GM15510 (cell line): Measurements from ENCODE around the gene IQUB.

Experiments
- POLR2A ChIP-seq: IDR thresholded peaks from 3 replicates; pipeline ENCODE4 v1.6.1; 2011; ENCODE audit warnings: borderline replicate concordance; ENCODE audit not compliant: insufficient read length; ENCODE audit errors: extremely low read depth

Gene IQUB

DNA sequence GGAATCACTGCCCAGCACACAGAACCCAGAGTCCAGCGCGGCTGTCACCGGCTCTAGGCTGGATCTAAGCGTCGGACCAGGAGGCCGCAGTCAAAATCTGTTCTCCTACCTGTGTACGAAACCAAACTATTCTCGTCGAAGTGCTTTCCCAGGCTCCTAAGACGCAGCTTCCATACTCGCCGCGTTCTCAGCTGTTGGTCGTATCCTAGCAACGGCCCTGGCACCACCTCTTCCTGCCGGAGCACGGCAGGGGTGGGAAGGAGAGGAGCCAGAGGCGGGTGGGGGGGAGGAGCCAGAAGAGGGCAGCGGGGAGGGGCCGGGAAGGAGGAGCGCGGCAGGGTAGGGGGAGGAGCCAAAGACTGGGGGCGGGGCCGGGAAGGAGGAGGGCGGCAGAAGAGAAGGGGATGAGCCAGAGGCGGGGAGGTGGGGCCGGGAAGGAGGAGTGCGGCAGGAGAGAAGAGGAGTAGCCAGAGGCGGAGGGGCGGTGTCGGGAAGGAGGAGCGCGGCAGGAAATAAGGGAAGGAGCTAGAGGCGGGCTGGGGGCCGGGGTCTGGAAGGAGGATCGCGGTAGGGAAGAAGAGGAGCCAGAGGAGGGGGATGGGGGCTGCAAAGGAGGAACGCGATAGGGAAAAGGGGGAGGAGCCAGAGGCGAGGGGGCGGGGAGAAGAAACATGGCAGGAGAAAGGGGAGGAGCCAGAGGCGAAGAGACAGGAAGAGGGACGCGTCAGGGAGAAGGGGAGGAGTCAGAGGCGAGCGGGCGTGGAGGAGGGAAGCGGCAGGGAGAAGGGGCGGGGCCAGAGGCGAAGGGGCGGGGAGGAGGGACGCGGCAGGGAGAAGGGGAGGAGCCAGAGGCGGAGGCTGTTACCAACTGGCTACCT lies at the start of gene IQUB:
IQUB (minus strand) TSS at position 213 of the 878 bp plus-strand sequence. CDS start 22,255 bp downstream, outside the sequence.
- peak; percentile 27 for TF ChIP-seq POLR2A

DNA sequence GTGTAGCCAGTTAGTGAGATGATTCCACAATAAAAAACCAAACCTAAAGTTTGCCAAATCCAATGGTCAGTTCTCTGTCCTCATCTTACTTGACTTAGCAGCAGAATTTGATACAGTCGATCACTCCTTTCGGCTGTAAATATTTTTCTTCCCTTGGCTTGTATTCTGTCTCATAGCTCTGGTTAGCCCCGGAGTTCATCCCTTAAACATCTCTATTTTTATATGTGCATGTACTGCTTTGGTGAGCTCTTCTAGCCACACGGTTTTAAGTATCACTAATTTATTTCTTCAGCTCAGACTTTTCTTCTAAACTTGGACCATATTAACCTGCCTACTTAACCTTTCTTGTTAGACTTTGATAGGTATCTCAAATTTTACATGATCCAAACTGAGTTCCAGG lies 49.4 kb upstream of the IQUB start:
- TF ChIP-seq POLR2A = no peak

DNA sequence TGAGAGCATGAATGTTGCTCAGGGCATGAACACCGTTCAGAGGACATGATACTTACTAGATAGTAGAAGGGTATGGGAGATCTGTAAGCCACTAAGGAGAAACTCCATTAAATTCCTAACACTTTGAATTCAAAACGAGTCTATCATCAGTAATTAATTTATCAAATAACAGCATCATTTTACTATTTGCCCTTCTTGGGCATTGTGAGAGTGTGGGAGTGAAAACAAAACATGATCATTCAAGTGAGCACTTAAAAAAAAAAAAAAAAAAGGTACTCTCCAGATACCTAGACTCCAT lies 46.7 kb upstream of the IQUB start:
- no peak for TF ChIP-seq POLR2A

DNA sequence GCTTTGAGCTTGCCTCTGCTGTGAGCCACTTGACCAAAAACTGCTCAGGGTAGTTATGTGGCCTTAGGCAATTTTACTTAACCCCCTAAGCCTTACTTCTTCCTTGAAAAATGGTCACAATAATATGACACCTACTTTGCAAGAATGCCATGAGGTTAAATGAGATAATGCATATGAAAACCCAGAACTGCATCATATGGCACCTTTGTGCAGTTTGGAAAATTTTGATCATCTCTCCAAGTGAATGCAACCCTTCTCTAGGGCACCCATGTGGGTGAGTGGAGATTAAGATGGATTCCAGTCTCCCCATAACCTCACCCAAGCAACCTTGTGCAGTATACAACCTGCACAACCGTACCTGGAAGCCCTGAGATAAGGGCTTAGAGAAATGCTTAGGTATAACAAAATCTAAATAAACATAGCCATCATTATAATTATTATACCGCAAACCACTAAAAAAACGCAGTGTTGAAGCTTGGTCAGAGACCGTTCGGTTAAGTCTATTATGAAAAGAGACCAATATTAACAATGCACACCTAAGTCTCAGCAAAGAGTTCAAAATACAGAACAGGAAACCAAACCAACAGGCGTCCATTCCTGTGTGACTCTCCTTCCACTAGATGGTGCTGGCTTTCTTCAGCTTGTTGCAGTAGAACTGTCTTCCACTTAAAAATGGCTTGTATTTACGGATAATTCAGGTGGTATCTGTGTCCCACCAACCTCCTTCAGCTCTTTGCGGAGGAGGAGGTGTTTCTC lies 46.2 kb upstream of the IQUB start:
- no peak for TF ChIP-seq POLR2A

DNA sequence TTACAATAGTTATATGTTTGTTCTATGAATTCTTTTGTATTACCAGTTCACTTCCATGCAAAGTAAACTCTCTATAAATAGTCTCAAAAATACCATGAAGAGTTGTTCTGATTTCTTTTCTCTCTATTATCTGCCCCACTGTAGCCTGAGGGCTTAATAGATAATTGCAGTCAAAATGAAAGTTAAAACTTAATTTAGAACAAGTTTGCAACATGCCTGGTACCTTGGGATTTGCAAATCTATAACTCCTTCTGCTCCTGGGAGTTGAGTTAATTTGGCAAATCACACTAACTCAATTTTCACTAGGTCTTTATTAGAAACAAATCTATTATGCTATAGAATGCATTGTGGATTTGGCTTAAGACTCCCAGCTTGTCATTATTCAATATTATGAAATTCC lies 45.0 kb upstream of the IQUB start:
- TF ChIP-seq POLR2A = no peak

DNA sequence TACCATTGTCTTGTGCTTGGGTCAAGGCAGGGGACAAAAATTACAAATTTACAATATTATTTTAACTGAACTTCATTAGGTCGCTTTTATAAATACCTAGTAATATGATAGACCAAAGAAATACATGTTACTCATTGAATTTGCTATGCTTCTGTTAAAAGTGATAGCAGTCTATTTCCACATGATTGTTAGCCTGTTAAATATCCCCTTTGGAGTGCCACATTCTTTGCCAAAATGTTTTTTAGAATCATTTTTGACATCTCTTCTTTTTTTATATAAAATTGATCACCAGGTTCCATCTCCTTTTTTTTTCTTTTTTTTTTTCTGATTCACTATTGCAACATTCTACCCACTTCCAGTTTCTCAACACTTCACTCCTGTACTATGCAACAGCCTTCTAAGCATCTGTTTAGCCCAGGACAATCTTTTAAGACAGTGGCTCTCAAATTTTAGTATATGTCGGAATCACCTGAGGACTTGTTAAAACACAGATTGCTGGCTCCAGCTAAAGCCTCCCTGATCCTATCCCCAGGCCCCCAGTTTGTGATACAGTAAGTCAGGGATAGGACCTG lies 39.6 kb upstream of the IQUB start:
- TF ChIP-seq POLR2A = no peak

DNA sequence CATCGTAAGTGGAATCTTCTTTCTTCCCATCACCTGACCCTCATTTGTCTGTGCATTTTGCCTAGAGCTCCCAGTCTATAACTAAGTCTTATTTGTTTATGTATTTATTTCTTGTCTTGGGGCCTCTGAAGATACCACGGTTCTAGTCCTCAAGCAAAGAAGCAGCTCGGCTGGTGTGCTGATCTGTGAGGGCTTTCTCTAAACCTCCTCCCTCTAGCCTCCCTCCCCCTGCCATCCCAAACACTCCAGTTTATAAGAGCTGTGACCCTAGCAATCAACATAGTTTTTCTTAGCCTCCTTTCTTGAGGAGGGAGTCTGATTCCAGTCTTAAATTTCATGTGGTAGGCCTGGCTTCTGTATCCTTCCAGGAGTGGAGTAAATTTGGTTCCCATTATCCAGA lies 38.9 kb upstream of the IQUB start:
- no peak for TF ChIP-seq POLR2A

DNA sequence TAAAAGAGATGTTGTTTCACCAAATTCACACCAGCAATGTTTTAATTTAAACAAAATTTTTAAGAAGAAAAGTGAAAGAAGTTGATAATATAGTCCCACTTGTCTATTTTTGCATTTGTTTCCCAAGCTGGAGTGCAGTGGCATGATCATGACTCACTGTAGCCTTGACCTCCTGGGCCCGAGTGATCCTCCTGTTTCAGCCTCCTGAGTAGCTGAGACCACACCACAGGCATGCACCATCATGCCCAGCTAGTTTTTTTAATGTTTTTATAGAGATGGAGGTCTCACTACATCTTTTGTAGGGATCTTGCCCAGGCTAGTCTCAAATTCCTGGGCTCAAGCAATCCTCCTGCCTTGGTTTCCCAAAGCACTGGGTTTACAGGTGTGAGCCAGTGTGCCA lies 37.3 kb upstream of the IQUB start:
- no peak for TF ChIP-seq POLR2A

DNA sequence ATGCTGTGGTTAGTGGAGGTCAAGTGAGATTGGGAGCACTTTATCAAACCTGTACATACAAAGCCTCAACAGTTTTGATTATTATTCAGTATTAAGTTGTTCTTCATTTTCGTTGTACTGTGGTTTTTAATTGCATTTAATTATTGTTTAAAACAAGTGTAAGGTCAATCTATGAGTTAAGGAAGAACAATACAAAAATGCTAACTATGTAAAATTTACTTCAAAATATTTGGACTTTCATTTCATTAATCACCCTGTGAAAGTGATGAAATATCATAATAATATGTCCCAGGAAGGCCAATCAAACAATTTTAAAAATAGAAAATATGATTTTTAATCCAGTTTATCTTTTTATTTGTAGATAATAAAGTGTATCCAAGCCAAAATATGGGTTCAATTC lies 36.8 kb upstream of the IQUB start:
- no peak for TF ChIP-seq POLR2A

DNA sequence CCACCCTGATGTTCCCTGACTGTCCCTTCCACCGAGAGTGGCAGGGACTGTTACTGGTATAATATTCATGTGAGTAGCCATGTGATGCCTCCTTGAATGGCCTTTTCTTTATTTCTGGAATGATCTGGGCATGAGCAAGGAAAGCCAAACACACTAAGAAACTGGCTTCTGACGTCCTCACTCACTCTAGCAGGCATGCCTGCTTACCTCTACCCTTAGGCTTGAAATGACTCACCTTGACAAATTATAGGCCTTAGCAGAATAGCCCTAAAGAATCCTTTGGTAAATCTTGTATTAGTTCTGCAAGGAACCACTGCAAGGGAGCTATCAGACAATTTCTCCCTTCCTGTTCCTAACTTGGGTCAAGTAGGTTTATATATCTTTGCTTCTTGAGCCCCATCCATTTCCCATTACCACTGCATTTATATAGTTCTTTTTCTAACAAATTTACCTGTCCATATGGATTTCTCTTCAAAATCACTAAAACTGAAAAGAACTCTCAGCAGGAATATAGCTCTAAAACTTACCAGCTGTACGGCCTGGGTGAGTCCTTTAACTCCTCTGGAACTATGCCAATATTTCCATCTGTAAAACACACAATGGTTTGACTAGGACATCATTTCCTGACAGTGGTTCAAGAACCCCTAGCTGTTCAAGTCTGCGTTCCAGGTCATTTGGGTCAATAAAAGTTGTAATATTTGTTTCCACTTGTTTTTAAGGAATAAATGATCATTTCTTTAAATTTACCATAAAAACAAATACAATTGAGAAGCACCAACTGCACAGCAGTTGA lies 36.2 kb upstream of the IQUB start:
- TF ChIP-seq POLR2A = no peak

DNA sequence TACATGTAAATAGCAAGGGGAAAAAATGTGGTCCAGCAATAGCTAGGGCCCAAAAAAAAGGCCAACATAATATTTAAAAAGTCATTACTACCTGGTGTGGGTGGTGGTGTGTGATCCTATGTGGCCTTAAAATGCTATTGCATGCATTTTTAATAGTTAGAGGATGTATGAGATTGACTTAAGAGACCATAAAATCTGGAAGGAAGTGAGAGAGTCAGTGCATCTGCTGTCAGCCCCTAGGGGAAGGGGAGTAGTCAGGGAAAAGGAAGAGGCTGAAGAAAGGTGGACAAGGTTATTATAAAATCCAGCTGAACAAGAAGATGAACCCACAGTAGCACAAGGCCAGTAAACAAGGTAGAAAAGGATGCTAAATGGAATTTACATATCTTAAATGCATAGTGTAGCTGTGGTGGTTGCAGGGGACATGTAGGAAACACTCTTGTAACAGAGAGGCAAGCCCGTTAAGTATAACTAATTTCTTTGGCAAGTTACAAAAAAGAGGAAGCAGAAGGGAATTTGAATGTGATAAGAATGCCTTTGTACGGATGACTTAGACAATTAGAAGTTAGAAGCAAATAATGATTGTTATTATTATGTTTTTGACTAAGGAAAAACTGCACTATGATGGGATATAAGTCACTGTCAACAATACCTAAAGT lies 35.1 kb upstream of the IQUB start:
- no peak for TF ChIP-seq POLR2A

DNA sequence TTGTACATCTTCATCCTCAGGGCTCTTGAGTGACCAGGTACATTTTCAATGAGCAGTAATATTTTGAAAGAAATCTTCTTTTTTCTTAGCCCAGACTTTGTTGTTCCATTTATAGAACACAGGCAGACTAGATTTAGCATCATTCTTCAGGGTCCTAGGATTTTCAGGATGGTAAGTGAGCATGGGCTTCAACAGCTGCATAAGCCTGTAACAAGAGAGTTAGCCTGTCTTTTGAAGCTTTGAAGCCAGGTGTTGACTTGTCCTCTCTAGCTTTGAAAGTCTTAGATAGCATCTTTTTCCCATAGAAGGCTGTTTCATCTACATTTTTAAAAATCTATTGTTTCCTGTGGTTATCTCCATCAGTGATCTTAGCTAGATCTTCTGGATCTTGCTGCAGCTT lies 27.7 kb upstream of the IQUB start:
- TF ChIP-seq POLR2A = no peak

DNA sequence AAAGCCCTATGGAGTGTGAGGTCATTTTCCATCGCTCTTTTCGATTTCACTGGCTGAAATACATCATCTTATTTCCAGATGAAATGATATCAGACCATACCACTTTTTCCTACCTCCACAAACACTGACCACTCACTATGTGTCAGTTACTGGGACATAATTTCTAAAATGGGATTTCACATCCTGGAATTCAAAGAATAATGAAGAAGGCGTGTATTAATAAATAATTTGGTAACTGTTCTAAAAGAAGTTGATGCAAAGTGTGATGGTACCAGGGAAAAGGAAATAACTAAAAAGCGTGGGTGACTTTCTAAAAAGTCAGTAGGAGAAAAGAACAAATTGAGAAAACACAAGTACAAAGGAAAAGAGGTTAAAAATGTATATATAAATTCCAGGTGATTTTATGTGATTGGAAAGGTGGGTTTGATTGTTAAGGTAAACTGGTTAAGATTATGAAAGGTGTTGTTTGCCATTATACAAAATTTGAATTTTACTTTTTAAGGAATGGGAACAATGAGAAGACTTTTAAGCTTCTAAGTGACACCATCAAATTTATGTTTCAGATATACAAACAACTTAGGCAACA lies 24.0 kb upstream of the IQUB start:
- no peak for TF ChIP-seq POLR2A
